22Rv1 (cell line): ENCODE results near the gene GLP2R.

Experiments
- CTCF ChIP-seq: fragments of 450-650 bp; IDR thresholded peaks from 2 replicates; pipeline ENCODE4 v1.5.1; 2017; ENCODE audit warnings: mild to moderate bottlenecking
- ZFX ChIP-seq: fragments of 450-650 bp; IDR thresholded peaks from 2 replicates; pipeline ENCODE4 v1.6.1; 2017; ENCODE audit warnings: antibody characterized with exemption, borderline replicate concordance

DNA sequence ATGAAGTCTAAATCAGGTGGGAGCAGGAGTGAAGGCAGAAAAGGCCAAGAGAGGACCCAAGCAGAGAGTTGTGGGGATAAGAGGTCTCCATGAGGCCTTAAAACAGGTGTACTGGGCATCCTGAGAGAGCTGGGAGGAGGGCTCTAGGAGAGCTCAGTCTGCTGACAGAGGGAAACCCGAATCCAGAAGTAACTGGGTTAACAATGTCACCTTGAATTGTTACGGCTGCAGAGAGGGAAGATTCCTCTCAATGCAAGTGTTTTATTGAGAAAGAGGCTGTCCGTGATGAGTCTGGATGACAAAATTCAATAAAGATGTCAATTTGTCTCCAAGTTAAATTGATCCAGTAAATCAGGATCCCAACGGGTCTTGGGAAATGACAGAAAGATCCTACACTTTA, 42.7 kb upstream of the GLP2R start:
- TF ChIP-seq CTCF (no peak), ZFX (no peak)
